ENCODE measurements around the gene NHEJ1.

GRCh38 chr2:219028996-219029828 lies 131.4 kb downstream of the NHEJ1 start:
- no peak for TF ChIP-seq POLR2A (IDR thresholded peaks at IDR 0.05; ENCODE audit: low read depth, low read length)
- no peak for TF ChIP-seq POLR2AphosphoS5 (IDR thresholded peaks at IDR 0.05; ENCODE audit: low read depth, low read length)
- TF ChIP-seq TAF1 (IDR thresholded peaks at IDR 0.05; ENCODE audit: borderline replicate concordance, low read depth, low read length), result no peak
